Measurements from ENCODE around the gene NETO1. TPM values are rescaled to one million over a fixed set of nuclear protein-coding genes. Genes with fewer than 3 reads are reported as not detected.

NETO1 gene
- total RNA-seq, 4 donors from 2014 or later = 0.39 to 2.8 (median 0.54) TPM; not detected in 1

- no peaks in the 10 kb centered on the region for H3K36me3 ChIP-seq
- DNase-seq = no peak
- no peak for TF ChIP-seq POLR2A (IDR thresholded peaks at IDR 0.05)
- TF ChIP-seq, protein P1, sequence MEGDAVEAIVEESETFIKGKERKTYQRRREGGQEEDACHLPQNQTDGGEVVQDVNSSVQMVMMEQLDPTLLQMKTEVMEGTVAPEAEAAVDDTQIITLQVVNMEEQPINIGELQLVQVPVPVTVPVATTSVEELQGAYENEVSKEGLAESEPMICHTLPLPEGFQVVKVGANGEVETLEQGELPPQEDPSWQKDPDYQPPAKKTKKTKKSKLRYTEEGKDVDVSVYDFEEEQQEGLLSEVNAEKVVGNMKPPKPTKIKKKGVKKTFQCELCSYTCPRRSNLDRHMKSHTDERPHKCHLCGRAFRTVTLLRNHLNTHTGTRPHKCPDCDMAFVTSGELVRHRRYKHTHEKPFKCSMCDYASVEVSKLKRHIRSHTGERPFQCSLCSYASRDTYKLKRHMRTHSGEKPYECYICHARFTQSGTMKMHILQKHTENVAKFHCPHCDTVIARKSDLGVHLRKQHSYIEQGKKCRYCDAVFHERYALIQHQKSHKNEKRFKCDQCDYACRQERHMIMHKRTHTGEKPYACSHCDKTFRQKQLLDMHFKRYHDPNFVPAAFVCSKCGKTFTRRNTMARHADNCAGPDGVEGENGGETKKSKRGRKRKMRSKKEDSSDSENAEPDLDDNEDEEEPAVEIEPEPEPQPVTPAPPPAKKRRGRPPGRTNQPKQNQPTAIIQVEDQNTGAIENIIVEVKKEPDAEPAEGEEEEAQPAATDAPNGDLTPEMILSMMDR (IDR thresholded peaks at IDR 0.05) = no peak
- intact Hi-C loops (cut with DNase I) = no loop called here
- 68 to 72% methylated on average over 7 of the region's 7 CpGs for WGBS, 2 donors
- no peak overlapping the region for H3K4me3 ChIP-seq (replicated peaks in 1 of 3)
- H3K27me3 ChIP-seq = no peaks in the 10 kb centered on the region
- H3K4me1 ChIP-seq = no peaks in the 10 kb centered on the region
- H3K9me3 ChIP-seq = no peaks in the 10 kb centered on the region
- no peak overlapping the region for H3K27ac ChIP-seq
These were observed 20.9 kb downstream of the NETO1 start for GRCh38 chr18:72846736-72847533.

GRCh38 chr18:72843743-72844142 lies 24.0 kb downstream of the NETO1 start:
- intact Hi-C loops (cut with DNase I) = no loop called here
- H3K4me1 ChIP-seq = no peaks in the 10 kb centered on the region
- H3K4me3 ChIP-seq (replicated peaks in 1 of 3) = no peak overlapping the region
- no peak for TF ChIP-seq POLR2A (IDR thresholded peaks at IDR 0.05)
- TF ChIP-seq, protein P1 (IDR thresholded peaks at IDR 0.05) = no peak
- no peaks in the 10 kb centered on the region for H3K36me3 ChIP-seq
- DNase-seq = no peak
- no peak overlapping the region for H3K27ac ChIP-seq
- no peaks in the 10 kb centered on the region for H3K9me3 ChIP-seq
- no peaks in the 10 kb centered on the region for H3K27me3 ChIP-seq
- 78 to 82% methylated on average over 8 of the region's 8 CpGs for WGBS, 2 donors

DNA sequence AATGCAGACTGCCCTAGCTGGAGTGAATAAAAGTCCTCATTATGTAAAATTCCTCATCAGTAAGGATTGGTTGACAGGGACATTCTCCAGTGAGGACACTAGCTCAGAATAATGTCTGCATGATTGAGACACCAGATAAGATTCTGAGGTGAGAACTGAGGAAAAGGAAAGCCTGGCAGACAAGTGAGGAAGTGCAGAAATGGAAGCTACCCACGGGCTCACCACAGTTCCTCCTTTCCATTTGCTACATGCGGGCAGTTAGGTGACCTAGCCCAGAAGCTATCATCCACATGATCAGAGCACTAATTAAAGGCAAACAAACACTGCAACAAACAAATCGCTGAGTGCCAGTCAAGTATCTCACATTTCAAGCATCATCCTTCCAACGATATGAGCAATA lies 27.7 kb downstream of the NETO1 start:
- H3K36me3 ChIP-seq = no peaks in the 10 kb centered on the region
- no peak overlapping the region for H3K27ac ChIP-seq
- no peak for DNase-seq
- intact Hi-C loops (cut with DNase I) = no loop called here
- no peaks in the 10 kb centered on the region for H3K27me3 ChIP-seq
- H3K4me3 ChIP-seq (replicated peaks in 1 of 3) = no peak overlapping the region
- H3K9me3 ChIP-seq = no peaks in the 10 kb centered on the region
- 21 to 28% methylated on average over 4 of the region's 4 CpGs for WGBS, 2 donors
- H3K4me1 ChIP-seq = no peaks in the 10 kb centered on the region
- TF ChIP-seq POLR2A (IDR thresholded peaks at IDR 0.05) = no peak
- TF ChIP-seq, protein P1 (IDR thresholded peaks at IDR 0.05) = no peak

DNA sequence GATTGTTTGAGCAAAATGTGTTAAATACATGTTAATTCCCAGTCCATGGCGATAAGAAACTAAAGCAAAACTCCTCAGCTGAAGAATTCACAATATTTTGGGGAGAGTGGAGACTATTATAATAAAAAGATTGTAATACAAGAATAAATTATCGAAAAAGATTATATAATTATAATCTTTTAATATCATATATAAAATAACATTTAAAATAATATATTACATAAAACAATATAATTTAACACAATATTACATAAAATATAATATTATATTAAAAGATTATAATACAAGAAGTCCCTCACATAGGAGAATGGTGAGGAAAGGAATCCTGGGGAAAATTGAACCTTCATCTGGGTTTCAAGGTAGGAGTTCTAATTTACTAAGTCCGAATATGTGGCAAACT lies 33.1 kb downstream of the NETO1 start:
- Histone ChIP-seq H3K9me3 (no peaks in the 10 kb centered on the region), H3K4me1 (no peaks in the 10 kb centered on the region), H3K36me3 (no peaks in the 10 kb centered on the region), H3K27ac (no peak overlapping the region), H3K27me3 (no peaks in the 10 kb centered on the region), H3K4me3 (replicated peaks in 1 of 3) (no peak overlapping the region)
- TF ChIP-seq POLR2A (IDR thresholded peaks at IDR 0.05) = no peak
- TF ChIP-seq, protein P1 (IDR thresholded peaks at IDR 0.05) = no peak
- intact Hi-C loops (cut with DNase I) = no loop called here
- WGBS, 2 donors = 80 to 81% methylated on average over 3 of the region's 3 CpGs
- DNase-seq = no peak

DNA sequence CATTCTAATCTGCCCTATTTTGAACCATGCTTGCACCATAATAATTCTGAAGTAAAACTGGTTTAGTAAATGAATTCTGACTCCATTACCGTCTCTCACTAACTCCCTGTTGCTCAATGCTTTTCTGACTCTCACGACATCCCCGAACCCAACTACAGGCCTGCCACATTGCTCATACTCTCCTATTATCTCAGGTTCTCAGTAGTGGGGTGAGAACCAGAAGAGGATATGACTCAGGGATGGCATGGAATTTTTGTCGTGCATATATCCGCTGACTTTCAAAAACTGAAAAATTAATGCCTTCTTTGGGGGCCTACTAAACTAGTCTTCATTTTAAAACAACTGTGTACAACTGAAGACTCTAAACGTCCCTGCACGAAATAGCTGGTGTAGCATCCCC lies 34.3 kb downstream of the NETO1 start:
- 90 to 92% methylated on average over 7 of the region's 7 CpGs for WGBS, 2 donors
- no peak for DNase-seq
- H3K27ac ChIP-seq = no peak overlapping the region
- no peaks in the 10 kb centered on the region for H3K27me3 ChIP-seq
- H3K9me3 ChIP-seq = no peaks in the 10 kb centered on the region
- TF ChIP-seq POLR2A (IDR thresholded peaks at IDR 0.05) = no peak
- TF ChIP-seq, protein P1 (IDR thresholded peaks at IDR 0.05) = no peak
- intact Hi-C loops (cut with DNase I) = no loop called here
- H3K4me1 ChIP-seq = no peaks in the 10 kb centered on the region
- no peak overlapping the region for H3K4me3 ChIP-seq (replicated peaks in 1 of 3)
- no peaks in the 10 kb centered on the region for H3K36me3 ChIP-seq
